Measurements from ENCODE around the gene TMEM50B.
"Not testable (repeated sequence)": the region's sequence is repeated elsewhere in the genome, so short reads cannot be mapped to it uniquely, and the experiment has no call there.

TMEM50B gene

GRCh38 chr21:33412832-33413519, 66.8 kb downstream of the TMEM50B start:
- H3K9me3 Mint-ChIP-seq = no peaks in the 10 kb centered on the region
- H3K27me3 Mint-ChIP-seq (ENCODE audit: low read depth, poor library complexity) = no peaks in the 10 kb centered on the region
- no peak for TF ChIP-seq CTCF (IDR thresholded peaks at IDR 0.05)
- H3K27ac Mint-ChIP-seq = peak overlapping the region; percentile 62
- peaks cover 45% of the 10 kb centered on the region for H3K4me1 Mint-ChIP-seq
- H3K36me3 Mint-ChIP-seq (ENCODE audit: low read depth) = peaks cover 56% of the 10 kb centered on the region
- DNase-seq = no peak
- H3K4me3 Mint-ChIP-seq = no peak overlapping the region

- Mint-ChIP-seq H3K27ac (peak overlapping the region; percentile 36), H3K4me1 (peaks cover 42% of the 10 kb centered on the region), H3K36me3 (ENCODE audit: low read depth) (peaks cover 53% of the 10 kb centered on the region)
- not testable (repeated sequence) for H3K9me3 Mint-ChIP-seq; H3K27me3 Mint-ChIP-seq (ENCODE audit: low read depth, poor library complexity); H3K4me3 Mint-ChIP-seq; DNase-seq
Observed at GRCh38 chr21:33412439-33412831, 67.3 kb downstream of the TMEM50B start.

- Mint-ChIP-seq H3K4me1 (peaks cover 37% of the 10 kb centered on the region), H3K27ac (peak overlapping the region; percentile 36), H3K4me3 (no peak overlapping the region), H3K36me3 (ENCODE audit: low read depth) (peaks cover 48% of the 10 kb centered on the region), H3K9me3 (no peaks in the 10 kb centered on the region), H3K27me3 (ENCODE audit: low read depth, poor library complexity) (no peaks in the 10 kb centered on the region)
- no peak for TF ChIP-seq CTCF (IDR thresholded peaks at IDR 0.05)
- DNase-seq = no peak
Observed at GRCh38 chr21:33411949-33412430, 67.8 kb downstream of the TMEM50B start.

- DNase-seq = no peak
- no peak for TF ChIP-seq CTCF (IDR thresholded peaks at IDR 0.05)
- no peak overlapping the region for H3K27ac Mint-ChIP-seq
- no peaks in the 10 kb centered on the region for H3K27me3 Mint-ChIP-seq (ENCODE audit: low read depth, poor library complexity)
- no peak overlapping the region for H3K4me3 Mint-ChIP-seq
- peaks cover 31% of the 10 kb centered on the region for H3K36me3 Mint-ChIP-seq (ENCODE audit: low read depth)
- H3K9me3 Mint-ChIP-seq = no peaks in the 10 kb centered on the region
- peaks cover 22% of the 10 kb centered on the region for H3K4me1 Mint-ChIP-seq
Observed at GRCh38 chr21:33406493-33406892, 73.3 kb downstream of the TMEM50B start.

GRCh38 chr21:33403786-33404585, 75.8 kb downstream of the TMEM50B start:
- Mint-ChIP-seq H3K27me3 (ENCODE audit: low read depth, poor library complexity) (peaks cover 6% of the 10 kb centered on the region), H3K36me3 (ENCODE audit: low read depth) (peaks cover 17% of the 10 kb centered on the region), H3K9me3 (no peaks in the 10 kb centered on the region), H3K4me1 (peaks cover 19% of the 10 kb centered on the region), H3K4me3 (peak overlapping the region; percentile 98), H3K27ac (peak overlapping the region; percentile 98)
- TF ChIP-seq CTCF (IDR thresholded peaks at IDR 0.05) = no peak
- DNase-seq = peak; percentile 64

- no peaks in the 10 kb centered on the region for H3K9me3 Mint-ChIP-seq
- no peak for TF ChIP-seq CTCF (IDR thresholded peaks at IDR 0.05)
- peaks cover 23% of the 10 kb centered on the region for H3K4me1 Mint-ChIP-seq
- peak within 1 kb of the TSS; percentile 98 for H3K27ac Mint-ChIP-seq
- H3K27me3 Mint-ChIP-seq (ENCODE audit: low read depth, poor library complexity) = peaks cover 6% of the 10 kb centered on the region
- peak within 1 kb of the TSS; percentile 98 for H3K4me3 Mint-ChIP-seq
- peaks cover 11% of the 10 kb centered on the region for H3K36me3 Mint-ChIP-seq (ENCODE audit: low read depth)
- DNase-seq = peak; percentile 65
Observed at GRCh38 chr21:33403128-33403785, 76.5 kb downstream of the TMEM50B start, which contains the start of gene IFNGR2. Gene IFNGR2, plus strand, starts transcription at chr21:33403413. Its CDS starts 131 bp downstream, at chr21:33403544.

Data from nephron progenitor cell (in vitro differentiated cells).